SK-N-SH (cell line): ENCODE data around the gene SUGT1. TPM values are rescaled to one million over a fixed set of nuclear protein-coding genes. Genes with fewer than 3 reads are reported as not detected.

Source experiments
- CTCF ChIA-PET: fragments of 300-600, 350-600 bp; formaldehyde crosslinking; extraction: SDS; loops from one replicate; lab custom pipeline; 2021; lab: Yijun Ruan, JAX
- POLR2A ChIA-PET: fragments of 350-600 bp; sonication (Branson Sonifier 250); formaldehyde crosslinking; extraction: SDS; loops from one replicate; lab custom pipeline; 2020; ENCODE audit warnings: antibody characterized with exemption, inconsistent platforms; lab: Yijun Ruan, JAX
- DNase-seq: peaks from one replicate; pipeline ENCODE4 v3.0.0; 2012
- H2AFZ ChIP-seq: fragments of 200-600 bp; sonication (generic); 2 replicates; pipeline ENCODE4 v1.8.1; 2016; ENCODE audit warnings: antibody characterized with exemption, mild to moderate bottlenecking, low read depth
- H3F3A ChIP-seq: fragments of 200-600 bp; sonication (generic); replicated peaks from 2 replicates; pipeline ENCODE3; 2016; ENCODE audit warnings: antibody characterized with exemption, mild to moderate bottlenecking; ENCODE audit not compliant: insufficient read depth
- H3K27ac ChIP-seq, 2 experiments: fragments of 200-500 bp in 1 of 2; fragments of 200-600 bp in 1 of 2; sonication (Bioruptor generic) in 1 of 2; sonication (generic), shearing (Covaris generic) in 1 of 2; 2 replicates each; pipeline versions ENCODE4 v1.5.1 to v1.6.1; 2014 to 2016; ENCODE audit warnings: low read depth in 2 of 2, inconsistent platforms in 1 of 2, low read length in 1 of 2, mild to moderate bottlenecking in 1 of 2, mixed read lengths in 1 of 2
- H3K27me3 ChIP-seq: fragments of 200-600 bp; sonication (generic), shearing (Covaris generic); 2 replicates; pipeline ENCODE4 v1.6.1; 2016; ENCODE audit warnings: mixed run types; ENCODE audit not compliant: insufficient read depth
- H3K36me3 ChIP-seq, 2 experiments: fragments of 200-500 bp in 1 of 2; fragments of 200-600 bp in 1 of 2; sonication (Bioruptor generic) in 1 of 2; sonication (generic) in 1 of 2; replicated peaks in 1 of 2; 2 replicates each; pipeline versions ENCODE3 to v1.5.1; 2014 to 2016; ENCODE audit warnings: low read length in 1 of 2, mild to moderate bottlenecking in 1 of 2; ENCODE audit not compliant: insufficient read depth in 2 of 2, control insufficient read depth in 1 of 2
- H3K4me1 ChIP-seq, 2 experiments: fragments of 200-500 bp in 1 of 2; fragments of 200-600 bp in 1 of 2; sonication (Bioruptor generic) in 1 of 2; sonication (generic), shearing (Covaris generic) in 1 of 2; 2 replicates each; pipeline versions ENCODE4 v1.5.1 to v1.6.1; 2014 to 2016; ENCODE audit warnings: low read depth in 1 of 2, low read length in 1 of 2, mixed run types in 1 of 2; ENCODE audit not compliant: insufficient read depth in 2 of 2, control insufficient read depth in 1 of 2
- H3K4me2 ChIP-seq: fragments of 200-600 bp; sonication (generic), shearing (Covaris generic); 2 replicates; pipeline ENCODE4 v1.6.1; 2017; ENCODE audit warnings: mixed run types
- H3K4me3 ChIP-seq, 2 experiments: fragments of 200-500 bp in 1 of 2; fragments of 200-600 bp in 1 of 2; sonication (Bioruptor generic) in 1 of 2; sonication (generic), shearing (Covaris generic) in 1 of 2; 2 replicates each; pipeline versions ENCODE4 v1.5.1 to v1.8.1; 2014 to 2016; ENCODE audit warnings: low read depth in 2 of 2, inconsistent platforms in 1 of 2, low read length in 1 of 2, mild to moderate bottlenecking in 1 of 2, mixed read lengths in 1 of 2, moderate library complexity in 1 of 2
- H3K79me2 ChIP-seq: fragments of 200-600 bp; sonication (generic); 2 replicates; pipeline ENCODE4 v1.8.1; 2017; ENCODE audit warnings: mild to moderate bottlenecking; ENCODE audit not compliant: insufficient read depth
- H3K9ac ChIP-seq: fragments of 200-600 bp; sonication (generic); 2 replicates; pipeline ENCODE4 v1.6.1; 2017; ENCODE audit warnings: mixed run types
- H3K9me2 ChIP-seq: fragments of 200-600 bp; sonication (generic); 2 replicates; pipeline ENCODE4 v1.6.1; 2017; ENCODE audit warnings: mixed run types
- H3K9me3 ChIP-seq: fragments of 200-600 bp; sonication (generic); 2 replicates; pipeline ENCODE4 v1.6.1; 2017; ENCODE audit warnings: mixed run types, mild to moderate bottlenecking, moderate library complexity
- H4K20me1 ChIP-seq: fragments of 200-600 bp; sonication (generic); 2 replicates; pipeline ENCODE4 v1.6.1; 2017; ENCODE audit warnings: mild to moderate bottlenecking, mixed run types; ENCODE audit not compliant: insufficient read depth
- CHD2 ChIP-seq: fragments of 150-350 bp; IDR thresholded peaks from 2 replicates; pipeline ENCODE4 v1.6.1; 2018; ENCODE audit warnings: low read length; ENCODE audit not compliant: partially characterized antibody
- EP300 ChIP-seq, 2 experiments: IDR thresholded peaks; 2 replicates each; pipeline versions ENCODE4 v1.4.0 to v1.6.1; 2012; ENCODE audit warnings: borderline replicate concordance in 1 of 2, low read depth in 1 of 2, low read length in 1 of 2
- FOXJ3 ChIP-seq: sonication (generic); formaldehyde crosslinking; IDR thresholded peaks from 2 replicates; pipeline ENCODE4 v1.5.1; 2020; ENCODE audit warnings: mild to moderate bottlenecking, missing genetic modification reagents
- GATA2 ChIP-seq: sonication (generic); formaldehyde crosslinking; IDR thresholded peaks from 2 replicates; pipeline ENCODE4 v1.5.0; 2020; ENCODE audit warnings: mild to moderate bottlenecking, missing genetic modification reagents
- MXI1 ChIP-seq: IDR thresholded peaks from 2 replicates; pipeline ENCODE4 v1.6.1; 2012; ENCODE audit warnings: mild to moderate bottlenecking, low read depth, low read length, improper control_type of control experiment
- RAD21 ChIP-seq: IDR thresholded peaks from 2 replicates; pipeline ENCODE4 v1.6.1; 2012; ENCODE audit warnings: mild to moderate bottlenecking, low read length
- RCOR1 ChIP-seq: fragments of 150-350 bp; IDR thresholded peaks from 2 replicates; pipeline ENCODE4 v1.6.1; 2017; ENCODE audit warnings: antibody characterized with exemption, low read length
- SIN3A ChIP-seq: IDR thresholded peaks from 2 replicates; pipeline ENCODE4 v1.6.1; 2012; ENCODE audit warnings: low read depth, mild to moderate bottlenecking, low read length, moderate library complexity, borderline replicate concordance
- SMC3 ChIP-seq: IDR thresholded peaks from 2 replicates; pipeline ENCODE4 v1.6.1; 2012; ENCODE audit warnings: low read depth, low read length, improper control_type of control experiment
- TCF12 ChIP-seq: IDR thresholded peaks from 2 replicates; pipeline ENCODE4 v1.4.0; 2012
- WGBS: methylation state at CpG from one replicate; pipeline ENCODE4 v1.1.6; 2017; ENCODE audit warnings: low lambda C conversion rate; 5-methylcytosine and 5-hydroxymethylcytosine counted together
- polyA plus RNA-seq, 3 experiments: library from polyadenylated mRNA; depleted of rRNA; stranded (reverse); fragments of >200 nt; gene quantifications; 2 replicates each; pipeline ENCODE4 v1.2.3, GENCODE V29; 2012

The SUGT1 gene
- polyA plus RNA-seq, 1 of the 3 experiments (the other 2 are of a cell fraction): 18.6 TPM

- DNase-seq: peak; percentile 74
- no peak overlapping the region for H3K4me2 ChIP-seq
- TF ChIP-seq TCF12 (peak; percentile 42; the same call in 1 of the 2 replicates), EP300 (IDR thresholded peaks at IDR 0.05; ENCODE audit: borderline replicate concordance in 1 of 2, low read depth in 1 of 2, low read length in 1 of 2) (peak in 1 of 2 experiments; percentile 89; a peak in 2 of 4 replicates), SMC3 (no peak), CHD2 (peak; percentile 27), FOXJ3 (CRISPR knock-in tag) (no peak), SIN3A (no peak), MXI1 (peak; percentile 44; the same call in 1 of the 2 replicates), RCOR1 (peak; percentile 69; the same call in 1 of the 2 replicates), RAD21 (0 out of 2 replicates have a peak, but pooled peaks have one; percentile 12), GATA2 (CRISPR knock-in tag) (peak; percentile 81)
- TF ChIP-seq, all 33 proteins: peak for 7
- ChIA-PET POLR2A (no interaction called here), CTCF (interaction anchor here (1.6 to 1.9 kb wide), 2 partner anchors 30 to 97 kb away, joined by 3 to 4 read pairs; no protein-coding TSS in a partner anchor)
- Histone ChIP-seq H3K36me3 (no peaks in the 10 kb centered on the region), H3K4me3 (no peak overlapping the region), H3K9me2 (no peaks in the 10 kb centered on the region), H3K9ac (no peak overlapping the region), H2AFZ (no peak overlapping the region), H3K9me3 (no peaks in the 10 kb centered on the region), H3K79me2 (no peaks in the 10 kb centered on the region), H3K27ac (peak overlapping the region in 1 of 2 experiments; percentile 58; a peak in 1 of 4 replicates), H4K20me1 (no peaks in the 10 kb centered on the region), H3K27me3 (no peaks in the 10 kb centered on the region; the same call in 1 of the 2 replicates), H3K4me1 (peaks cover 0 to 10% of the 10 kb centered on the region in 2 experiments; a peak in 1 of 4 replicates), H3F3A (no peaks in the 10 kb centered on the region)
- WGBS: 16% methylated on average over 5 of the region's 5 CpGs
These were observed 96.8 kb downstream of the SUGT1 start for GRCh38 chr13:52749419-52749818.

Other genes with a start within 250 kb of the SUGT1 start
- gene THSD1, start 246.7 kb upstream of the SUGT1 start, polyA plus RNA-seq (2012; rRNA removed): 8.9 and 10.1 TPM in 2 replicates
- gene VPS36, start 202.2 kb upstream of the SUGT1 start, polyA plus RNA-seq (2012; rRNA removed): 9.9 and 14.5 TPM in 2 replicates
- 7.1 TPM in 2 replicates for gene CKAP2, start 197.4 kb upstream of the SUGT1 start, polyA plus RNA-seq (2012; rRNA removed)
- gene HNRNPA1L2, start 10.4 kb upstream of the SUGT1 start, polyA plus RNA-seq (2012; rRNA removed): 4.5 and 6.7 TPM in 2 replicates
- not detected in 2 replicates for gene CNMD, start 87.0 kb downstream of the SUGT1 start, polyA plus RNA-seq (2012; rRNA removed)
- not detected in 2 replicates for gene PCDH8, start 195.8 kb downstream of the SUGT1 start, polyA plus RNA-seq (2012; rRNA removed)